GM21381 (cell line): Measurements from ENCODE around the gene PRAMEF33.
"Not testable (repeated sequence)": the region's sequence is repeated elsewhere in the genome, so short reads cannot be mapped to it uniquely, and the experiment has no call there.

Experiments used
- ATAC-seq: cut with Tn5 transposase; IDR thresholded peaks from one replicate; pipeline ENCODE4 v1.9.1; 2021; ENCODE audit warnings: mild to moderate bottlenecking, moderate library complexity; ENCODE audit not compliant: unreplicated experiment

The PRAMEF33 gene

GRCh38 chr1:13303239-13303638 lies at the start of gene PRAMEF33:
TSS of gene PRAMEF33 (plus strand) at chr1:13303539. CDS start at chr1:13305955, 2,416 bp downstream.
- not testable (repeated sequence) for ATAC-seq

- not testable (repeated sequence) for ATAC-seq
Observed at GRCh38 chr1:13253898-13254297, 49.4 kb upstream of the PRAMEF33 start, which contains the start of gene PRAMEF5. TSS of gene PRAMEF5 (plus strand) at chr1:13254198. CDS start at chr1:13259269, 5,071 bp downstream.

GRCh38 chr1:13265124-13265523 lies 38.2 kb upstream of the PRAMEF33 start:
- not testable (repeated sequence) for ATAC-seq

- not testable (repeated sequence) for ATAC-seq
Observed at GRCh38 chr1:13277016-13277415, 26.3 kb upstream of the PRAMEF33 start.

- ATAC-seq, result not testable (repeated sequence)
Observed at GRCh38 chr1:13279617-13280016, 23.7 kb upstream of the PRAMEF33 start.

GRCh38 chr1:13285037-13285436 lies 18.3 kb upstream of the PRAMEF33 start, which contains the start of gene PRAMEF8:
TSS of gene PRAMEF8 (minus strand) at chr1:13285137. CDS start at chr1:13284091, 1,046 bp downstream.
- not testable (repeated sequence) for ATAC-seq

GRCh38 chr1:13289030-13289429 lies 14.3 kb upstream of the PRAMEF33 start:
- not testable (repeated sequence) for ATAC-seq

GRCh38 chr1:13297216-13297931 lies 6.0 kb upstream of the PRAMEF33 start:
- ATAC-seq, result not testable (repeated sequence)

- not testable (repeated sequence) for ATAC-seq
Observed at GRCh38 chr1:13298699-13299098, 4.6 kb upstream of the PRAMEF33 start.

- ATAC-seq, result not testable (repeated sequence)
Observed at GRCh38 chr1:13302197-13302596, 1.1 kb upstream of the PRAMEF33 start.

GRCh38 chr1:13315281-13315680 lies 11.9 kb downstream of the PRAMEF33 start, which contains the start of gene PRAMEF15:
TSS of gene PRAMEF15 (plus strand) at chr1:13315581. CDS start at chr1:13318408, 2,827 bp downstream.
- not testable (repeated sequence) for ATAC-seq

GRCh38 chr1:13342496-13342895 lies 39.2 kb downstream of the PRAMEF33 start:
- ATAC-seq, result not testable (repeated sequence)

- not testable (repeated sequence) for ATAC-seq
Observed at GRCh38 chr1:13347034-13347433, 43.7 kb downstream of the PRAMEF33 start, which contains the start of gene PRAMEF14. TSS of gene PRAMEF14 (minus strand) at chr1:13347134. CDS start at chr1:13345314, 1,820 bp downstream.

- ATAC-seq, result not testable (repeated sequence)
Observed at GRCh38 chr1:13353476-13353875, 50.1 kb downstream of the PRAMEF33 start.

GRCh38 chr1:13354475-13354874 lies 51.1 kb downstream of the PRAMEF33 start:
- not testable (repeated sequence) for ATAC-seq

GRCh38 chr1:13356774-13357173 lies 53.4 kb downstream of the PRAMEF33 start:
- not testable (repeated sequence) for ATAC-seq
